Bronchial epithelial cell (primary cell): ENCODE results near the gene ZFY. TPM values are rescaled to one million over a fixed set of nuclear protein-coding genes. Genes with fewer than 3 reads are reported as not detected.
"Not testable (repeated sequence)": the region's sequence is repeated elsewhere in the genome, so short reads cannot be mapped to it uniquely, and the experiment has no call there.

ENCODE experiments used
- DNase-seq: peaks from one replicate; pipeline ENCODE4 v3.0.0-alpha.2; 2010; ENCODE audit warnings: low read depth
- FAIRE-seq: peaks from 2 replicates; lab custom pipeline; 2011; peaks lifted over from hg19 to GRCh38; lab: Jason Lieb, UNC
- H3K27me3 ChIP-seq: 2 replicates; pipeline ENCODE4 v1.5.1; 2011; ENCODE audit warnings: low read length; ENCODE audit not compliant: control insufficient read depth, insufficient read depth
- H3K36me3 ChIP-seq: 2 replicates; pipeline ENCODE4 v1.5.1; 2011; ENCODE audit warnings: low read length; ENCODE audit not compliant: control insufficient read depth, insufficient read depth
- H3K4me3 ChIP-seq: 2 replicates; pipeline ENCODE4 v1.5.1; 2011; ENCODE audit warnings: mild to moderate bottlenecking, low read depth, low read length, control low read depth
- total RNA-seq: library from RNA; depleted of rRNA; stranded (reverse); fragments of >200 nt; gene quantifications from 2 replicates; pipeline ENCODE4 v1.2.1, GENCODE V29; 2014
- TF ChIP-seq, protein P1 (sequence below): IDR thresholded peaks from 2 replicates; pipeline ENCODE4 v1.5.1; 2011; ENCODE audit warnings: mild to moderate bottlenecking, moderate library complexity, low read length, control low read depth, inconsistent platforms; ENCODE audit not compliant: insufficient read depth, severe bottlenecking

ZFY gene
- total RNA-seq, 1 donor from 2014 or later: 17.4 TPM

- H3K4me3 ChIP-seq: peak overlapping the region; percentile 29
- no peaks in the 10 kb centered on the region for H3K36me3 ChIP-seq
- FAIRE-seq (no peak), DNase-seq (peak; percentile 7)
- TF ChIP-seq, protein P1, sequence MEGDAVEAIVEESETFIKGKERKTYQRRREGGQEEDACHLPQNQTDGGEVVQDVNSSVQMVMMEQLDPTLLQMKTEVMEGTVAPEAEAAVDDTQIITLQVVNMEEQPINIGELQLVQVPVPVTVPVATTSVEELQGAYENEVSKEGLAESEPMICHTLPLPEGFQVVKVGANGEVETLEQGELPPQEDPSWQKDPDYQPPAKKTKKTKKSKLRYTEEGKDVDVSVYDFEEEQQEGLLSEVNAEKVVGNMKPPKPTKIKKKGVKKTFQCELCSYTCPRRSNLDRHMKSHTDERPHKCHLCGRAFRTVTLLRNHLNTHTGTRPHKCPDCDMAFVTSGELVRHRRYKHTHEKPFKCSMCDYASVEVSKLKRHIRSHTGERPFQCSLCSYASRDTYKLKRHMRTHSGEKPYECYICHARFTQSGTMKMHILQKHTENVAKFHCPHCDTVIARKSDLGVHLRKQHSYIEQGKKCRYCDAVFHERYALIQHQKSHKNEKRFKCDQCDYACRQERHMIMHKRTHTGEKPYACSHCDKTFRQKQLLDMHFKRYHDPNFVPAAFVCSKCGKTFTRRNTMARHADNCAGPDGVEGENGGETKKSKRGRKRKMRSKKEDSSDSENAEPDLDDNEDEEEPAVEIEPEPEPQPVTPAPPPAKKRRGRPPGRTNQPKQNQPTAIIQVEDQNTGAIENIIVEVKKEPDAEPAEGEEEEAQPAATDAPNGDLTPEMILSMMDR: no peak
- no peaks in the 10 kb centered on the region for H3K27me3 ChIP-seq
Measured at GRCh38 chrY:3002680-3003515, 67.7 kb downstream of the ZFY start.

- FAIRE-seq: no peak
- H3K4me3 ChIP-seq: peak overlapping the region; percentile 29
- H3K27me3 ChIP-seq: no peaks in the 10 kb centered on the region
- peak; percentile 0 for DNase-seq
- TF ChIP-seq, protein P1: no peak
- no peaks in the 10 kb centered on the region for H3K36me3 ChIP-seq
Measured at GRCh38 chrY:3003516-3003830, 68.3 kb downstream of the ZFY start.

DNA sequence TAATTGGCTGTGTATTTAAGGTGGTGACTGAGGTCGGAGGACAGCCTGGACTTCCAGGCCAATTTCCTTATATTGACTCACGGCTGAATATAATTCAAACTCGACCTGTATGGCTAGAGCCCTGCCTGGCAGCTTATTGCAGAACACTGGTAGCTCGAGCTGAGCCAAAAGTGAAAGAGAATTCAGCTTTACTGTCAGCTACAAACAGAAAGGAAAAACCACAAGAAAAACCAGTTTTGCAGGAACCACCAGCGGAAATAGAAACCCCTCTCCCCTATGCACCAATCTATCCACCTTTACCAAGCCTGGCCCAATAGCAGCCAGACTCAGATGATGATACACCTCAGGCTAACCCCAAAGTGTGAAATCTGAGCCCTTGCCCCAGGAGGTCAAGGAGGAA is 68.7 kb downstream of the ZFY start:
- peak overlapping the region; percentile 29 for H3K4me3 ChIP-seq
- H3K36me3 ChIP-seq: no peaks in the 10 kb centered on the region
- TF ChIP-seq, protein P1: no peak
- no peaks in the 10 kb centered on the region for H3K27me3 ChIP-seq
- no peak for FAIRE-seq
- DNase-seq: peak; percentile 71

DNA sequence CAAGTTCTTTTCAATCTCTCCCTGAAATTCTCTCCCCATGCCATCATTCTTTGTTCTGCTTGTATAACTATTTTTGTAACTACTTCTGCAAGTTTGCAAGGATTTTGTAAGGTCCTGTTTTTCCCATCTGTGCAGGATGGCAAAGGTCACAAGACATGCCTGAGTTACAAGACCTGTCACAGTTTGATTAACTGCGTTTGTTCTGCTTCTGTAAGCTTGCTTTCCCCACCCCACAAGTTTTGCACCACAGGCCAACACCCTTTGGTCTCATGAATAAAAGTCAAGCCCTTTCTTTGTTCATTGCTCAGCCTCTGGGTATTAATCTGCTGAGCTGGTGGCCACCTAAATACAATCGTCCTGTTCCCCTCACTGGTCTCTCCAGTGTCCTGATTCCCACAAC is 70.8 kb downstream of the ZFY start:
- H3K27me3 ChIP-seq, DNase-seq, H3K36me3 ChIP-seq, H3K4me3 ChIP-seq, FAIRE-seq: not testable (repeated sequence)

GRCh38 chrY:3007967-3008366 is 72.8 kb downstream of the ZFY start:
- FAIRE-seq (no peak), DNase-seq (no peak)
- no peaks in the 10 kb centered on the region for H3K36me3 ChIP-seq
- TF ChIP-seq, protein P1: no peak
- H3K4me3 ChIP-seq: no peak overlapping the region
- H3K27me3 ChIP-seq: no peaks in the 10 kb centered on the region

- DNase-seq: no peak
- TF ChIP-seq, protein P1: no peak
- no peaks in the 10 kb centered on the region for H3K36me3 ChIP-seq
Measured at GRCh38 chrY:3012226-3012625, 77.0 kb downstream of the ZFY start.

More at GRCh38 chrY:3012226-3012625, 77.0 kb downstream of the ZFY start:
- FAIRE-seq: no peak
- H3K27me3 ChIP-seq: no peaks in the 10 kb centered on the region
- H3K4me3 ChIP-seq: no peak overlapping the region
